Measurements from ENCODE around the gene TSC2. TPM values are rescaled to one million over a fixed set of nuclear protein-coding genes. Genes with fewer than 3 reads are reported as not detected.
"Not testable (repeated sequence)": the region's sequence is repeated elsewhere in the genome, so short reads cannot be mapped to it uniquely, and the experiment has no call there.

Gene TSC2
- total RNA-seq, 2 experiments from 2014 or later, result 101 to 115 TPM

DNA sequence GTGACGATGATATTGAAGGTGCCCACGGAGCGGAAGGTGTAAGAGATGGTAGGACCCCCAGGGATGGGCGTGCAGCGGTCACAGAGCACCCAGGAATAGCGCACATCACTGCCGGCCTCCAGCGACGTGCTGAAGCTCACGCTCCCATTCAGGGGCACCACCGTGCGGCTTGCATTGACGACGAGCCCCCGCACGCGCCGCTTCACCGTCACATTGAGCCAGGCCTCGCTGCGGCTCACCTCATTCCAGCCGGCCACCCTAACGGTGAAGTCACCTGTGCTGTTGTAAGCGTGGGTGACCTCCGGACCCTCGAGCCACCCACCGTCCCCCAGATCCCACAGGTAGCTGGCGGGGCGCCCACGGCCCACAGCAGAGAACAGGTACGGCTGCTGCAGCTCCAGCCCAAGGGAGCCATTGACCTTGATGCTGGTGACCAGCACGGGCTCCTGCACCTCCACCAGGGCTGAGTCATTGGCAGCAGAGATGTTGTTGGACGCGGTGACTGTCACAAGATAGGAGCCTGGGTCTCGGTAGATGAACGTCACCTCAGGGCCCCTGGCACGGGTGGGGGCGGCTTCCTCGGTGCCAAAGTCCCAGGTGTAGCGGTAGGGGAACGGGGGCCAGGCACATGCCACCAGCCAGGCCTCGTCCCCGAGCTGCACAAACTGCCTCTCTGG is 62.7 kb downstream of the TSC2 start:
- H3K36me3 Mint-ChIP-seq; H3K27me3 Mint-ChIP-seq; ATAC-seq; H3K9me3 Mint-ChIP-seq (ENCODE audit: low read depth); H3K4me3 Mint-ChIP-seq; CTCF ChIA-PET; DNase-seq; H3K27ac Mint-ChIP-seq; H3K4me1 Mint-ChIP-seq: not testable (repeated sequence)

DNA sequence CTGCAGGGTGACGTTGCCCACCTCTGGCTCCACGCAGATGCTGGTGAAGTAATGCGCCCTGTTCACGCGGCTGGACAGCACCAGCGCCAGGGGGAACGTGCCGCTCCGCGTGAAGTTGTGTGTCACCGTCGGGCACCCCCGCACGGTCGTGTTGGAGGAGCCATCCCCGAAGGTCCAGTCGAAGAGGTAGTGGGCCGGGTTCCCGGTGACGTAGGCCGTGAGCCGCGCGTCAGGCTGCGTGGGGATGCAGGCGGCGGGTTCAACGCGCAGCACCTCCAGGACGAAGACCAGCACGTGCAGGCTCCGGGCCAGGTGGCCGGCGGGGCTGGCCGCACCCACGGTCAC is 63.2 kb downstream of the TSC2 start:
- DNase-seq; H3K9me3 Mint-ChIP-seq (ENCODE audit: low read depth); H3K36me3 Mint-ChIP-seq; H3K27me3 Mint-ChIP-seq; H3K4me1 Mint-ChIP-seq; H3K4me3 Mint-ChIP-seq; ATAC-seq; CTCF ChIA-PET; H3K27ac Mint-ChIP-seq: not testable (repeated sequence)

DNA sequence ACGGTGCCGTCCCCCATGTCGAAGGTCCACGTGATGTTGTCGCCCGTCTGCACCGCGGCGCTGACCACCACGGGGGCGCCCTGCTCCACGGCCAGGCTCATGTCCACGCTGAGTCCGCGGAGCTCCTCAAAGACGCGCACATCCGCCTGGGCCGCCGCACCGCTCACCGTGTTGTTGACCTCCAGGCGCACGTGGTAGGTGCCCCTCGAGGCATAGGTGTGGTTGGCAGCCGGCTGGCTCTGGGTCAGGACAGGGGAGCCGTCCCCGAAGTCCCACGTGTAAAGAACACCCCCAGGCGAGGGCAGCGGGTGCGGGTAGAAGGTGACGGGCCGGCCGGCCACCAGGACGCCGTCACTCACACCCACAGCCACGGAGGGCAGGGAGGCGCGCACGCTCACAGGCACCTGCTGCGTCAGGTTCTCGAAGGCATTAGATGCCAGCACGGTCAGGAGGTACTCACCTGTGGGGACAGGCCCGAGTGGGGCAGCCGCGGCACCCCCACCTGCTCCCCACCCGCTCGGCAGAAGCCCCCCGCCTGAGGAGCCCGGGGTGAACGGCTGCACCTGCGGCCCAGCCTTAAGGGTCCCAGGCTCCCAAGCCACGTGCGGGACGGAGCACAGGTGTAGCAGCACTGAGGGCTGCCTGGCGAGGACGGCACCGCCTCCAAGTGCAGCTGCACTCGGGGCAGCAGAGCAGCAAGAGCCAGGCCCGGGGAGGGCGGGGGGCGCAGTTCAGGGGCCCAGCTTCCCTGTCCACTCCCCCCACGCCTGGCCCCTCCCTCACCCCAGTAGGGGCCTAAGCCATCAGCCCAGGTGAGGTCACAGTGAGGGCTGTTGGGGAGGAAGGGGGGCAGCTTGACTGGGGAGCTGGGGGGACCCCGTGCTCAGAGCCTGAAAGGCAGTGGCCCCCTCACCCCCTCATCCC is 63.9 kb downstream of the TSC2 start:
- H3K36me3 Mint-ChIP-seq; ATAC-seq; CTCF ChIA-PET; H3K9me3 Mint-ChIP-seq (ENCODE audit: low read depth); H3K4me3 Mint-ChIP-seq; H3K27me3 Mint-ChIP-seq; DNase-seq; H3K27ac Mint-ChIP-seq; H3K4me1 Mint-ChIP-seq: not testable (repeated sequence)

DNA sequence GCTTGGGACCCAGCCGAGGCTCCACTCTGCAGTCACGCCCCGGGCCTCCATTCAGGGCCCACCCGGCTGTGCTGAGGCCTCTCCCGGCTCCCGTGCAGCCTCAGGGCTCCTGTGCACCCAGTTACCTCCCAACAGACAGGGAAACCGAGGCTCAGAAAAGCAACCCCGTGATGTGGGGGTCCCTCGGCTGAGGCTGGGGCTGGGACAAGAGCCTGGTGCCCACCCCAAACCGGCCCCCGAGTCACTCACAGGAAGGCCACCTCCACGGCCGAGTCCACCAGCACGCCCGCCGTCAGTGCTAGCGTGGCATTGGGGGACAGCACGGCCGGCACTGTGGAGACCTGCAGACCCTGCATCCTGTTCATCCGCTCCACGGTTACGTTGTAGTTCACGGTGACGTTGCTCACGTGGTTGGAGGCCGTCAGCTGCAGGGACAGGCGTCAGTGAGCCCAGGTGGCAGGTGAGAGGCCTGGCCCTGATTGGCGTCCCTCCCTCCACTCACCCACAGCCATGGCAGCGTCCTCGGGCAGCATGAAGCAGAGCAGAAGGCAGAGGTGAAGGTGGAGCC is 64.8 kb downstream of the TSC2 start:
- CTCF ChIA-PET; H3K4me3 Mint-ChIP-seq; H3K36me3 Mint-ChIP-seq; H3K27ac Mint-ChIP-seq; ATAC-seq; H3K9me3 Mint-ChIP-seq (ENCODE audit: low read depth); H3K27me3 Mint-ChIP-seq; H3K4me1 Mint-ChIP-seq; DNase-seq: not testable (repeated sequence)

DNA sequence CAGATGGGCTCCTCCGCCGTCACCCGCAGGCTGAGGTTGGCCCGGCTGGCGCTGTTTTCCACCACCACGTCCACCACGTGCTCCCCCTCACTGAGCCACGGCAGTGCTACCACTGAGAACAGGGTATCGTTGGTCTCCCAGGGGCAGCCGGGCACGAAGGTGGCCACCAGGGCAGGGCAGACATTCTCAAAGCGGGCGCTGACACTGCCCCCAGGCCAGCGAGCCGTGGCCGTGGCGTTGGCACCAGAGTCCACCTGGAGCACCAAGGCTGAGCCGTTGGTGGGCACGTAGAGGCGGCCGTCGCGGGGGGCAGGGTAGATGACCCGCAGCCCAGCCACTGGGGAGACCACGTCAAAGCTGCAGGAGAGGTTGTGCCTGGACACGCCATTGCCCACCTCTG is 66.4 kb downstream of the TSC2 start:
- ATAC-seq; DNase-seq; H3K36me3 Mint-ChIP-seq; H3K4me3 Mint-ChIP-seq; CTCF ChIA-PET; H3K27ac Mint-ChIP-seq; H3K4me1 Mint-ChIP-seq; H3K9me3 Mint-ChIP-seq (ENCODE audit: low read depth); H3K27me3 Mint-ChIP-seq: not testable (repeated sequence)

DNA sequence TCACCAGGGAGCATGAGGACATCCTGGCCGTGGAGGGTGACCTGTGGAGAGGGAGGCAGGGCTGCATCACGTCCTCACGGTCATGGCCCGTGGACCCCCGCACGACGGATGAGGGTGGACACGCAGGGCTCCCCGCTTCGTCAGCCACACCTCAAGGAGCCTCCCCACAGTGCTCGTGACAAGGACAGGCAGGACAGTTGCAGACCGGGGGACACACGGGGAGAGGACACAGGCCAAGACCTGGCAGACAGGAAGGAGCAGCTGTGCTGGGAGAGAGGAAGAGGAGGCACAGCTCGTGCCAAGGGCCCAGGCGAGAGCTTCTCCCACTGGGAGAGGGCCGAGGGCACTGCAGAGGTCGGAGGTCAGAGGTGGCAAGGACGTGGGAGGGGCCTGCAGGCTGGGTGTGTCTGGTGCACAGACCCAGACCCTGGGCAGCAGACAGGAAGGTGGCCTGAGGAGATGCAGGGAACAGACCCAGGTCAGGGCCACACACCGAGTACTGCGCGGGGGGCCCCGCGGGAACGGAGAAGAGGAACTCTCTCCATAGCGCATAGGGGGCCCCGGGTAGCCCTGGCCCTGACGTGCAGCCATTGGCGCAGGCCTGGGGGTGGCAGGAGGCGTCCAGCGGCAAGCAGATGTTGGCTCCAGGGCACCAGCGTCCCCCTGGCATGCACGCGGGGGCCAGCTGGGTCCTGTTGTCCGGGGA is 67.3 kb downstream of the TSC2 start:
- CTCF ChIA-PET; ATAC-seq; H3K27me3 Mint-ChIP-seq; H3K36me3 Mint-ChIP-seq; H3K4me3 Mint-ChIP-seq; H3K9me3 Mint-ChIP-seq (ENCODE audit: low read depth); DNase-seq; H3K4me1 Mint-ChIP-seq; H3K27ac Mint-ChIP-seq: not testable (repeated sequence)

DNA sequence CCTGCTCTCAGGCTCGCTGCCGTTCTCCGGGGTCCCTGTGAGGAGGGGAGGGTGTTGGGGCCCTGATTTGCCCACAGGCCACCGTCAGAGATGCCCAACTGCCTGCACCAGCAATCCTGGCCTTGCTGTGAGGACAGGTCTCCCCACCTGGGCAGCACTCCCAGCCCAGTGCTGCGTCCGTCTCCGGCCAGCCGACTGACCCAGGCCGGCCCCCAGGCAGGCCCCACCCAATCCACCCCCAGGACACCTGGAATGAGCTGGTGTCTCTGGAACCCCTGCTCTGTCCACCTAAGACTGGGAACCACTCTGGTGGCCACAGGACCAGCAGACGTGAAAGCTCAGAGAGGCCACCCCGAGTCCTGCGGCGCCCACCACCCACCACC is 67.8 kb downstream of the TSC2 start:
- DNase-seq (no peak), ATAC-seq (no peak)
- Mint-ChIP-seq H3K36me3 (no peaks in the 10 kb centered on the region), H3K27me3 (no peaks in the 10 kb centered on the region), H3K4me3 (no peak overlapping the region), H3K4me1 (no peaks in the 10 kb centered on the region), H3K9me3 (ENCODE audit: low read depth) (no peaks in the 10 kb centered on the region), H3K27ac (no peak overlapping the region)
- CTCF ChIA-PET, result no interaction called here

DNA sequence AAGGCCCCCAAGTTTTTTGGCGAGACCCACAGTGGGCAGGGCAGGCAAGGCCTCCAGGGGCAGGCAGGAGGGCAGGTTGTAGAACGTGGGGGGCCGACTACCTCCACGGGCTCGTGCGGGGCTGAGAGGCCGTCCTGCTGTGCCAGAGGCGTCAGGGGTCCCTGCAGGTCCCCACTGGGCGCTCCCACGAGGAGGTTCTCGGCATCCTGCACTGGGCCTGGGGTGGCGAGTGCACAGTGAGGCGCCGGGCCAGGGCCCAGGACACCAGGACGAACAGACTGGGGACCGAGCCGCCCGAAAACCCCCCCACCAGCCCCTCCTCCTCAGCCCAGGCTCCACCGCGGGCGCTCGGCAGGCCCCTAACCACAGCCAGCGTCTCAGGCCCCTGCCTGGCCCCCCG is 68.6 kb downstream of the TSC2 start:
- H3K4me1 Mint-ChIP-seq; H3K27me3 Mint-ChIP-seq; ATAC-seq; DNase-seq; H3K27ac Mint-ChIP-seq; H3K9me3 Mint-ChIP-seq (ENCODE audit: low read depth); CTCF ChIA-PET; H3K4me3 Mint-ChIP-seq; H3K36me3 Mint-ChIP-seq: not testable (repeated sequence)

DNA sequence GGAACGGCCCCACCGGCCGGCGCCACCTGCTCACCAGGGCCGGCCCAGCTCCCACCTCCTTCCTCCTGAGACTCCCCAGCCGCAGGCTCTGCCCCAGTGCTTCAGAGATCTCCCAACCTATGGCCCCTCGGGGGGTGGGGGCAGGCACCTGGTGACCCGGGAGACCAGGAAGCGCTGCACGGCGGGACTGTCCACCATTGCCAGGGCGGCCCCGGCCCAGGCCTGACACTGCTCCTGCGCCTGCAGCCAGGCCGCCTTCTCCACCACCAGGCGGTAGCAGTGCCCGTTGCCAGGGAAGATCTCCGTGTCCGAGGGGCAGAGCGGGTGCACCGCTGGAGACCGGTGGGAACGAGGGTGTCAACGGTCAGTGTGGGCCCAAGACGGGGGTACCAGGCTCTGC is 69.6 kb downstream of the TSC2 start:
- H3K4me1 Mint-ChIP-seq; H3K9me3 Mint-ChIP-seq (ENCODE audit: low read depth); DNase-seq; ATAC-seq; H3K27me3 Mint-ChIP-seq; H3K4me3 Mint-ChIP-seq; H3K36me3 Mint-ChIP-seq; H3K27ac Mint-ChIP-seq; CTCF ChIA-PET: not testable (repeated sequence)

DNA sequence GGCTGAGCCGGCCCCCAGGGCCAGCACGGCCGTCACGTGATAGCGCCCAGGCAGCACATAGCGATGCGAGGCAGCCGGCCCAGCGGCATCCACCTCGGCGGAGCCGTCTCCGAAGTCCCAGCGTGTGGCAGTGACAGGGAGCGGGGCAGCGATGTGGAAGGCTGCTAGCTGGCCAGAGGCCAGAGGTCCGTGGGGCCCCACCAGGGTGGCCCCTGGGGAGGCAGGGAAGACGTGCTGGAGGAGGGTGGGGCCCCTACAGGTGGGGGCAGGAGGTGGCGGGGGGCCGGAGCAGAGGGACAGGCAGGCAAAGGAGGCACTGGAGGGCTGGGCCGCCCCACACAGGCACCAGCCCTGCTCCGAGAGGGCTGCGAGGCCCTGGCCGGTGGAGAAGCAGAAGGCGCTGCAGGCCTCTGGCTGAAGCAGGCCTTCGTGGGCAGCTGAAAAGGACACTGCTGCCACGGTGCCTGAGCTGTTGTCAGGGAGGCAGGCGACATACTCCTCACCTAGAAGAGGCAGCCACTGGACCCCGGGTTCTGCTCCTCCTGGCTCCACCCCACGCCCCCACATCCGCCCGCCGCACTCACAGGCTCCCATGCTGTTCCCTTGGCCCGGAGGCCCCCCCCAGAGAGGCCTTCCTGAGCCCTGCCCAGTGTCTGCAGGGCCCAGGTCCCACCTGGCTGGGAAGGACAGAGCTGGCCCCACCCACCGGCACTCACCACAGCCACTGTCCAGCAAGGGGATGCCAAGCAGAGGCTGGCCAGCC is 70.4 kb downstream of the TSC2 start:
- H3K36me3 Mint-ChIP-seq; H3K4me1 Mint-ChIP-seq; CTCF ChIA-PET; DNase-seq; ATAC-seq; H3K9me3 Mint-ChIP-seq (ENCODE audit: low read depth); H3K27me3 Mint-ChIP-seq; H3K4me3 Mint-ChIP-seq; H3K27ac Mint-ChIP-seq: not testable (repeated sequence)

DNA sequence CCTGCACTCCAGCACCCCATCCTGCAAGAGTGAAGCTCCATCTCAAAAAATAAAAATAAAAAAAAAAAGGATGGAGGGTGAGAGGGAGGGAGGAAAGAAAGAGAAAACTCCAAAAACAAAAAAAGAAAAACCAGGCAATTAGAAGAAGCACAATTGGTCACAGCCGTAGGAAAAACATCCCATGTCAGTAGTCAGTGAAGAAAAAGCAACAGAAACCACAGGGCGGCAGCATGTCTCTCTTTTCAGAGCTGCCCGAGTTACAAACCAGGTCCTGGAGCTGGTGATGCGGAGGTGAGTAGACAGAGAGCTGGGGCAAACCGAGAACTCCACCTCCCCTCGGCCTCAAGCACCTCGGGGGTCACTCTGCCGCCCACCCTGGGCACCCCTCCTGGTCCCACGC is 73.5 kb downstream of the TSC2 start:
- DNase-seq; H3K27ac Mint-ChIP-seq; H3K4me3 Mint-ChIP-seq; H3K36me3 Mint-ChIP-seq; H3K4me1 Mint-ChIP-seq; H3K27me3 Mint-ChIP-seq; H3K9me3 Mint-ChIP-seq (ENCODE audit: low read depth): not testable (repeated sequence)
- CTCF ChIA-PET, result interaction anchor here (0.6 to 1.4 kb wide), 3 partner anchors 19 to 24 kb away, joined by 3 to 12 read pairs (median 5); no protein-coding TSS in a partner anchor
- peak; percentile 43 for ATAC-seq

DNA sequence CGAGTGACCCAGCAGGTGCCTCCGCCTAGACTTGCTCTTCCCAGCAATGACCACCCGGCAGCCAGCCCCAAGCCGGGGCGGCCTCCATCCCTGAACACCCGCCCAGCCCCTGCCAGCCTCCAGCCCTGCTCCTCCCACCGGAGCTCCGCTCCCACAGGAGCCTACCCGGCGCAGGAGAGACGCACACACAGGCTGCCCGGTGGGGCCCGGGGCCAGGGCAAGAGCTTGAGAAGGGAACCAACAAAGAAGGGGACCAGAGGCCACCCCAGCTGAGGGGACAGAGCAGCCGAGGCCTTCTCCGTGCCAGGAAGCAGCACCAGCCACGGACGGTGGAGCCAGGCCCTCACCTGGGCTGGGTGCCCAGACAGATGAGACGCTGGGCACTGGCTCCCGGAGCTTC is 74.1 kb downstream of the TSC2 start:
- CTCF ChIA-PET, result interaction anchor here (0.6 to 1.4 kb wide), 3 partner anchors 19 to 24 kb away, joined by 3 to 12 read pairs (median 5); no protein-coding TSS in a partner anchor
- Mint-ChIP-seq H3K36me3 (no peaks in the 10 kb centered on the region), H3K27me3 (no peaks in the 10 kb centered on the region), H3K9me3 (ENCODE audit: low read depth) (no peaks in the 10 kb centered on the region), H3K4me1 (peaks cover 2% of the 10 kb centered on the region), H3K4me3 (no peak overlapping the region), H3K27ac (no peak overlapping the region)
- DNase-seq (no peak), ATAC-seq (no peak)

DNA sequence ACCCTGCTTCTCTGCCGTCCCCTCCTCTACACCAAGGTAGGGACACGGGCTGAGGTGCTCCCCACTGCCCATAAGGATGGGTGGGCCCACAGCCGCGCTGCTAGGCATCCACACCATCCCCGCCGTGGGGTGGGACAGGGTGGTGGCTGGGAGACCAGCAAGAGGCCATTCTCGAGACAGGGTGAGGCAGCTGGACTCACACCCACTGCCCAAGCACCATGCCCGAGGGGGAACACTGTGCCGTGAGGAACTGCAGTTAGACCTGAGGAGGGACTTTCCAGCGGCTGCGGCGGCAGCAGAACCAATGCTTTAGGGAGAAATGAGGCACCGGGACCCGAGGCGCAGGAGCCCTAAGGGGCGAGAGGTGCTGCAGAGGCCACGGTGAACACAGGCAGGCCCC is 74.6 kb downstream of the TSC2 start:
- ATAC-seq (no peak), DNase-seq (no peak)
- Mint-ChIP-seq H3K4me1 (peaks cover 2% of the 10 kb centered on the region), H3K27me3 (no peaks in the 10 kb centered on the region), H3K27ac (no peak overlapping the region), H3K9me3 (ENCODE audit: low read depth) (no peaks in the 10 kb centered on the region), H3K36me3 (no peaks in the 10 kb centered on the region), H3K4me3 (no peak overlapping the region)
- CTCF ChIA-PET, result no interaction called here

Measured in activated CD8-positive, alpha-beta memory T cell treated with anti-CD3 and anti-CD28 coated beads, Interleukin-2, amount 10 ng/mL, durations not matched to agents 7 days and 5 days (primary cell).